HEK293 (cell line): ENCODE data around the gene ACSS2.

ENCODE experiments used
- CTCF ChIA-PET: fragments of 350-600 bp; formaldehyde crosslinking; extraction: SDS; loops from one replicate; lab custom pipeline; 2021; ENCODE audit warnings: antibody characterized with exemption; lab: Yijun Ruan, JAX
- POLR2A ChIA-PET: fragments of 300-600 bp; formaldehyde crosslinking; extraction: SDS; loops from one replicate; lab custom pipeline; 2020; ENCODE audit warnings: antibody characterized with exemption, inconsistent platforms; lab: Yijun Ruan, JAX
- H3K27ac ChIP-seq: fragments of 200-500 bp; sonication (Bioruptor generic); 2 replicates; pipeline ENCODE4 v1.5.1; 2014; ENCODE audit warnings: low read depth, low read length, control low read depth, inconsistent platforms; ENCODE audit errors: extremely low read depth
- H3K36me3 ChIP-seq, 2 experiments: fragments of 200-500 bp in 1 of 2; sonication (Bioruptor generic) in 1 of 2; 1 replicate in 1 of 2; 2 replicates in 1 of 2; pipeline ENCODE4 v1.5.1; 2014 to 2017; ENCODE audit warnings: inconsistent platforms in 2 of 2, low read length in 2 of 2; ENCODE audit not compliant: control insufficient read depth in 2 of 2, insufficient read depth in 1 of 2
- H3K4me1 ChIP-seq: fragments of 200-500 bp; sonication (Bioruptor generic); 2 replicates; pipeline ENCODE4 v1.5.1; 2014; ENCODE audit warnings: mild to moderate bottlenecking, low read length, inconsistent platforms; ENCODE audit not compliant: control insufficient read depth, insufficient read depth
- H3K4me3 ChIP-seq: 2 replicates; pipeline ENCODE4 v1.5.1; 2011; ENCODE audit warnings: low read depth, mild to moderate bottlenecking, control low read depth, low read length, moderate library complexity
- H3K9me3 ChIP-seq: fragments of 200-500 bp; sonication (Bioruptor generic); 2 replicates; pipeline ENCODE4 v1.5.1; 2014; ENCODE audit warnings: low read depth, low read length, inconsistent platforms; ENCODE audit not compliant: control insufficient read depth, insufficient read depth
- KLF16 ChIP-seq: fragments of 450-650 bp; formaldehyde crosslinking; IDR thresholded peaks from 2 replicates; pipeline ENCODE4 v1.5.1; 2017; ENCODE audit warnings: missing biosample characterization, missing genetic modification characterization
- MEIS1 ChIP-seq: sonication (generic); formaldehyde crosslinking; IDR thresholded peaks from 2 replicates; pipeline ENCODE4 v1.8.1; 2022; ENCODE audit warnings: missing genetic modification reagents, mild to moderate bottlenecking, borderline replicate concordance
- PRDM1 ChIP-seq: fragments of 450-650 bp; formaldehyde crosslinking; IDR thresholded peaks from 2 replicates; pipeline ENCODE4; 2016; ENCODE audit warnings: missing biosample characterization, missing genetic modification characterization
- PRDM2 ChIP-seq: fragments of 450-650 bp; formaldehyde crosslinking; IDR thresholded peaks from 2 replicates; pipeline ENCODE4 v1.5.1; 2016; ENCODE audit warnings: missing biosample characterization, missing genetic modification characterization, borderline replicate concordance
- SP7 ChIP-seq: fragments of 450-650 bp; formaldehyde crosslinking; IDR thresholded peaks from 2 replicates; pipeline ENCODE4 v1.5.1; 2016; ENCODE audit warnings: missing biosample characterization, missing genetic modification characterization
- ZNF148 ChIP-seq: fragments of 450-650 bp; formaldehyde crosslinking; IDR thresholded peaks from 2 replicates; pipeline ENCODE4 v1.5.0; 2017; ENCODE audit warnings: missing biosample characterization, missing genetic modification characterization, borderline replicate concordance
- ZNF18 ChIP-seq: fragments of 450-650 bp; formaldehyde crosslinking; IDR thresholded peaks from 2 replicates; pipeline ENCODE4 v1.5.1; 2016; ENCODE audit warnings: missing biosample characterization, missing genetic modification characterization
- ZNF26 ChIP-seq: fragments of 450-650 bp; formaldehyde crosslinking; IDR thresholded peaks from 2 replicates; pipeline ENCODE4 v1.5.1; 2016; ENCODE audit warnings: missing biosample characterization, missing genetic modification characterization
- ZNF341 ChIP-seq: fragments of 450-650 bp; formaldehyde crosslinking; IDR thresholded peaks from 2 replicates; pipeline ENCODE4; 2016; ENCODE audit warnings: low read depth, missing biosample characterization, missing genetic modification characterization
- ZNF398 ChIP-seq: fragments of 450-650 bp; formaldehyde crosslinking; IDR thresholded peaks from 2 replicates; pipeline ENCODE4 v1.5.1; 2017; ENCODE audit warnings: missing biosample characterization, missing genetic modification characterization
- ZNF449 ChIP-seq: fragments of 450-650 bp; formaldehyde crosslinking; IDR thresholded peaks from 2 replicates; pipeline ENCODE4 v1.5.1; 2017; ENCODE audit warnings: missing biosample characterization, mild to moderate bottlenecking, missing genetic modification characterization, moderate library complexity
- ZNF561 ChIP-seq: fragments of 450-650 bp; IDR thresholded peaks from 2 replicates; pipeline ENCODE4 v1.5.1; 2018; ENCODE audit warnings: missing biosample characterization, missing genetic modification characterization, borderline replicate concordance
- ZNF654 ChIP-seq: fragments of 450-650 bp; formaldehyde crosslinking; IDR thresholded peaks from 2 replicates; pipeline ENCODE4 v1.5.1; 2016; ENCODE audit warnings: low read depth, missing biosample characterization, missing genetic modification characterization
- ZNF776 ChIP-seq: fragments of 450-650 bp; formaldehyde crosslinking; IDR thresholded peaks from 2 replicates; pipeline ENCODE4 v1.5.0; 2017; ENCODE audit warnings: missing biosample characterization, missing genetic modification characterization, borderline replicate concordance
- ZNF777 ChIP-seq: fragments of 450-650 bp; formaldehyde crosslinking; IDR thresholded peaks from 2 replicates; pipeline ENCODE4 v1.5.1; 2017; ENCODE audit warnings: missing biosample characterization, missing genetic modification characterization, borderline replicate concordance

The ACSS2 gene

GRCh38 chr20:34952671-34953070, 76.3 kb downstream of the ACSS2 start:
- H3K4me1 ChIP-seq = no peaks in the 10 kb centered on the region; the same call in 1 of the 2 replicates
- H3K36me3 ChIP-seq = peaks cover 0 to 39% of the 10 kb centered on the region in 2 experiments; a peak in 2 of 3 replicates
- no peak overlapping the region for H3K27ac ChIP-seq
- CTCF ChIA-PET = interaction anchor here (0.8 kb wide), 1 partner anchor 120 kb away, joined by 3 read pairs; no protein-coding TSS in a partner anchor
- POLR2A ChIA-PET = no interaction called here
- H3K4me3 ChIP-seq = no peak overlapping the region
- no peaks in the 10 kb centered on the region for H3K9me3 ChIP-seq
- no peak for TF ChIP-seq ZNF26
- peak; percentile 58 for TF ChIP-seq ZNF341 (tag by site-specific recombination)
- no peak for TF ChIP-seq ZNF561 (tag by site-specific recombination)

- H3K27ac ChIP-seq = no peak overlapping the region
- H3K4me3 ChIP-seq = no peak overlapping the region
- CTCF ChIA-PET = interaction anchor here (5.1 kb wide), 1 partner anchor 80 kb away, joined by 40 read pairs; the partner anchor contains the start of gene GGT7
- H3K9me3 ChIP-seq = no peaks in the 10 kb centered on the region
- no peaks in the 10 kb centered on the region; the same call in 1 of the 2 replicates for H3K4me1 ChIP-seq
- POLR2A ChIA-PET = interaction anchor here (0.7 to 2.4 kb wide), 2 partner anchors 78 to 195 kb away, joined by 3 to 13 read pairs; partner anchors contain the start of gene ACSS2
- no peak for TF ChIP-seq ZNF148
- no peak for TF ChIP-seq ZNF777 (tag by site-specific recombination)
- no peak for TF ChIP-seq ZNF398 (tag by site-specific recombination)
- peak; percentile 74; the same call in 1 of the 2 replicates for TF ChIP-seq ZNF449 (tag by site-specific recombination)
- no peak for TF ChIP-seq KLF16
- H3K36me3 ChIP-seq = peaks cover 0 to 30% of the 10 kb centered on the region in 2 experiments; a peak in 1 of 3 replicates
Measured at GRCh38 chr20:34953960-34954359, 77.5 kb downstream of the ACSS2 start.

- H3K36me3 ChIP-seq = peaks cover 0 to 21% of the 10 kb centered on the region in 2 experiments; a peak in 1 of 3 replicates
- no peaks in the 10 kb centered on the region; the same call in 1 of the 2 replicates for H3K4me1 ChIP-seq
- H3K4me3 ChIP-seq = peak overlapping the region; percentile 73
- ChIA-PET POLR2A (interaction anchor here (0.5 to 2.4 kb wide), 5 partner anchors 9 to 194 kb away, joined by 3 to 13 read pairs (median 3); partner anchors contain the start of gene ACSS2), CTCF (interaction anchor here (5.1 kb wide), 1 partner anchor 81 kb away, joined by 40 read pairs; the partner anchor contains the start of gene GGT7)
- H3K9me3 ChIP-seq = no peaks in the 10 kb centered on the region
- H3K27ac ChIP-seq = peak overlapping the region; percentile 77
- no peak for TF ChIP-seq ZNF654 (tag by site-specific recombination)
- no peak for TF ChIP-seq MEIS1 (CRISPR knock-in tag)
- no peak for TF ChIP-seq ZNF18 (tag by site-specific recombination)
- TF ChIP-seq PRDM1 (tag by site-specific recombination) = peak; percentile 60
- TF ChIP-seq PRDM2 (tag by site-specific recombination) = no peak
- TF ChIP-seq ZNF776 = no peak
- TF ChIP-seq SP7 (tag by site-specific recombination) = no peak
Measured at GRCh38 chr20:34954904-34955230, 78.5 kb downstream of the ACSS2 start.
